SK-N-SH (cell line): Measurements from ENCODE around the gene RHBG. TPM values are rescaled to one million over a fixed set of nuclear protein-coding genes. Genes with fewer than 3 reads are reported as not detected.

ENCODE experiments used
- CTCF ChIA-PET: fragments of 300-600, 350-600 bp; formaldehyde crosslinking; extraction: SDS; loops from one replicate; lab custom pipeline; 2021; lab: Yijun Ruan, JAX
- POLR2A ChIA-PET: fragments of 350-600 bp; sonication (Branson Sonifier 250); formaldehyde crosslinking; extraction: SDS; loops from one replicate; lab custom pipeline; 2020; ENCODE audit warnings: antibody characterized with exemption, inconsistent platforms; lab: Yijun Ruan, JAX
- DNase-seq: peaks from one replicate; pipeline ENCODE4 v3.0.0; 2012
- H2AFZ ChIP-seq: fragments of 200-600 bp; sonication (generic); 2 replicates; pipeline ENCODE4 v1.8.1; 2016; ENCODE audit warnings: antibody characterized with exemption, mild to moderate bottlenecking, low read depth
- H3F3A ChIP-seq: fragments of 200-600 bp; sonication (generic); replicated peaks from 2 replicates; pipeline ENCODE3; 2016; ENCODE audit warnings: antibody characterized with exemption, mild to moderate bottlenecking; ENCODE audit not compliant: insufficient read depth
- H3K27ac ChIP-seq, 2 experiments: fragments of 200-500 bp in 1 of 2; fragments of 200-600 bp in 1 of 2; sonication (Bioruptor generic) in 1 of 2; sonication (generic), shearing (Covaris generic) in 1 of 2; 2 replicates each; pipeline versions ENCODE4 v1.5.1 to v1.6.1; 2014 to 2016; ENCODE audit warnings: low read depth in 2 of 2, inconsistent platforms in 1 of 2, low read length in 1 of 2, mild to moderate bottlenecking in 1 of 2, mixed read lengths in 1 of 2
- H3K27me3 ChIP-seq: fragments of 200-600 bp; sonication (generic), shearing (Covaris generic); 2 replicates; pipeline ENCODE4 v1.6.1; 2016; ENCODE audit warnings: mixed run types; ENCODE audit not compliant: insufficient read depth
- H3K36me3 ChIP-seq, 2 experiments: fragments of 200-500 bp in 1 of 2; fragments of 200-600 bp in 1 of 2; sonication (Bioruptor generic) in 1 of 2; sonication (generic) in 1 of 2; replicated peaks in 1 of 2; 2 replicates each; pipeline versions ENCODE3 to v1.5.1; 2014 to 2016; ENCODE audit warnings: low read length in 1 of 2, mild to moderate bottlenecking in 1 of 2; ENCODE audit not compliant: insufficient read depth in 2 of 2, control insufficient read depth in 1 of 2
- H3K4me1 ChIP-seq, 2 experiments: fragments of 200-500 bp in 1 of 2; fragments of 200-600 bp in 1 of 2; sonication (Bioruptor generic) in 1 of 2; sonication (generic), shearing (Covaris generic) in 1 of 2; 2 replicates each; pipeline versions ENCODE4 v1.5.1 to v1.6.1; 2014 to 2016; ENCODE audit warnings: low read depth in 1 of 2, low read length in 1 of 2, mixed run types in 1 of 2; ENCODE audit not compliant: insufficient read depth in 2 of 2, control insufficient read depth in 1 of 2
- H3K4me2 ChIP-seq: fragments of 200-600 bp; sonication (generic), shearing (Covaris generic); 2 replicates; pipeline ENCODE4 v1.6.1; 2017; ENCODE audit warnings: mixed run types
- H3K4me3 ChIP-seq, 2 experiments: fragments of 200-500 bp in 1 of 2; fragments of 200-600 bp in 1 of 2; sonication (Bioruptor generic) in 1 of 2; sonication (generic), shearing (Covaris generic) in 1 of 2; 2 replicates each; pipeline versions ENCODE4 v1.5.1 to v1.8.1; 2014 to 2016; ENCODE audit warnings: low read depth in 2 of 2, inconsistent platforms in 1 of 2, low read length in 1 of 2, mild to moderate bottlenecking in 1 of 2, mixed read lengths in 1 of 2, moderate library complexity in 1 of 2
- H3K79me2 ChIP-seq: fragments of 200-600 bp; sonication (generic); 2 replicates; pipeline ENCODE4 v1.8.1; 2017; ENCODE audit warnings: mild to moderate bottlenecking; ENCODE audit not compliant: insufficient read depth
- H3K9ac ChIP-seq: fragments of 200-600 bp; sonication (generic); 2 replicates; pipeline ENCODE4 v1.6.1; 2017; ENCODE audit warnings: mixed run types
- H3K9me2 ChIP-seq: fragments of 200-600 bp; sonication (generic); 2 replicates; pipeline ENCODE4 v1.6.1; 2017; ENCODE audit warnings: mixed run types
- H3K9me3 ChIP-seq: fragments of 200-600 bp; sonication (generic); 2 replicates; pipeline ENCODE4 v1.6.1; 2017; ENCODE audit warnings: mixed run types, mild to moderate bottlenecking, moderate library complexity
- H4K20me1 ChIP-seq: fragments of 200-600 bp; sonication (generic); 2 replicates; pipeline ENCODE4 v1.6.1; 2017; ENCODE audit warnings: mild to moderate bottlenecking, mixed run types; ENCODE audit not compliant: insufficient read depth
- GATA2 ChIP-seq: sonication (generic); formaldehyde crosslinking; IDR thresholded peaks from 2 replicates; pipeline ENCODE4 v1.5.0; 2020; ENCODE audit warnings: mild to moderate bottlenecking, missing genetic modification reagents
- MXI1 ChIP-seq: IDR thresholded peaks from 2 replicates; pipeline ENCODE4 v1.6.1; 2012; ENCODE audit warnings: mild to moderate bottlenecking, low read depth, low read length, improper control_type of control experiment
- RCOR1 ChIP-seq: fragments of 150-350 bp; IDR thresholded peaks from 2 replicates; pipeline ENCODE4 v1.6.1; 2017; ENCODE audit warnings: antibody characterized with exemption, low read length
- RXRA ChIP-seq: IDR thresholded peaks from 2 replicates; pipeline ENCODE4 v1.4.0; 2012; ENCODE audit warnings: low read depth, mild to moderate bottlenecking, borderline replicate concordance
- TCF12 ChIP-seq: IDR thresholded peaks from 2 replicates; pipeline ENCODE4 v1.4.0; 2012
- YY1 ChIP-seq: IDR thresholded peaks from 2 replicates; pipeline ENCODE4 v1.4.0; 2012; ENCODE audit warnings: low read depth, mild to moderate bottlenecking
- WGBS: methylation state at CpG from one replicate; pipeline ENCODE4 v1.1.6; 2017; ENCODE audit warnings: low lambda C conversion rate; 5-methylcytosine and 5-hydroxymethylcytosine counted together
- polyA plus RNA-seq, 3 experiments: library from polyadenylated mRNA; depleted of rRNA; stranded (reverse); fragments of >200 nt; gene quantifications; 2 replicates each; pipeline ENCODE4 v1.2.3, GENCODE V29; 2012
- TF ChIP-seq, protein P1 (sequence below): IDR thresholded peaks from 2 replicates; pipeline ENCODE4 v1.4.0; 2012; ENCODE audit warnings: low read depth, borderline replicate concordance
- TF ChIP-seq, protein P2 (sequence below): IDR thresholded peaks from 2 replicates; pipeline ENCODE4 v1.6.1; 2012; ENCODE audit warnings: mild to moderate bottlenecking, low read depth, low read length, moderate library complexity
- TF ChIP-seq, protein P3 (sequence below): fragments of 200-600 bp; sonication (generic); IDR thresholded peaks from 2 replicates; pipeline ENCODE4 v1.6.1; 2017; ENCODE audit warnings: antibody characterized with exemption, mild to moderate bottlenecking, moderate library complexity

RHBG gene
- polyA plus RNA-seq, 1 of the 3 experiments (the other 2 are of a cell fraction) = 0.18 TPM

DNA sequence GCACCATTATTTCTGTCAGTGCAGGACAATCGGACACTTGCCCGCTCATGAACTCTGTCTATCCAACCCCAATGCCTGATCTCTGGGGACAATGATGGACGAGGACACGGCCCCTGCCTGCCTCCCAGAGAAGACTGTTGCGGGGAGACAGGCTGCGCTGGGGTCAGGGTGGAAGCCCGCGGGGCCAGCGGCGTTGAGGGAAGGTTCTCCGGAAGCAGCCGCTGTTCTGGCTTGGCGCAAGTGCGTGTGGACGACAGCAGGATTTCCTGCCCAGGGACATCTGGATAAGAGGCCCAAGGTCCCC, 18.8 kb downstream of the RHBG start:
- H3F3A ChIP-seq = no peaks in the 10 kb centered on the region
- TF ChIP-seq RCOR1 (no peak), YY1 (no peak), MXI1 (no peak), TCF12 (no peak), RXRA (no peak), GATA2 (CRISPR knock-in tag) (no peak)
- TF ChIP-seq, protein P1, sequence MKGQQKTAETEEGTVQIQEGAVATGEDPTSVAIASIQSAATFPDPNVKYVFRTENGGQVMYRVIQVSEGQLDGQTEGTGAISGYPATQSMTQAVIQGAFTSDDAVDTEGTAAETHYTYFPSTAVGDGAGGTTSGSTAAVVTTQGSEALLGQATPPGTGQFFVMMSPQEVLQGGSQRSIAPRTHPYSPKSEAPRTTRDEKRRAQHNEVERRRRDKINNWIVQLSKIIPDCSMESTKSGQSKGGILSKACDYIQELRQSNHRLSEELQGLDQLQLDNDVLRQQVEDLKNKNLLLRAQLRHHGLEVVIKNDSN = no peak
- TF ChIP-seq, protein P2, sequence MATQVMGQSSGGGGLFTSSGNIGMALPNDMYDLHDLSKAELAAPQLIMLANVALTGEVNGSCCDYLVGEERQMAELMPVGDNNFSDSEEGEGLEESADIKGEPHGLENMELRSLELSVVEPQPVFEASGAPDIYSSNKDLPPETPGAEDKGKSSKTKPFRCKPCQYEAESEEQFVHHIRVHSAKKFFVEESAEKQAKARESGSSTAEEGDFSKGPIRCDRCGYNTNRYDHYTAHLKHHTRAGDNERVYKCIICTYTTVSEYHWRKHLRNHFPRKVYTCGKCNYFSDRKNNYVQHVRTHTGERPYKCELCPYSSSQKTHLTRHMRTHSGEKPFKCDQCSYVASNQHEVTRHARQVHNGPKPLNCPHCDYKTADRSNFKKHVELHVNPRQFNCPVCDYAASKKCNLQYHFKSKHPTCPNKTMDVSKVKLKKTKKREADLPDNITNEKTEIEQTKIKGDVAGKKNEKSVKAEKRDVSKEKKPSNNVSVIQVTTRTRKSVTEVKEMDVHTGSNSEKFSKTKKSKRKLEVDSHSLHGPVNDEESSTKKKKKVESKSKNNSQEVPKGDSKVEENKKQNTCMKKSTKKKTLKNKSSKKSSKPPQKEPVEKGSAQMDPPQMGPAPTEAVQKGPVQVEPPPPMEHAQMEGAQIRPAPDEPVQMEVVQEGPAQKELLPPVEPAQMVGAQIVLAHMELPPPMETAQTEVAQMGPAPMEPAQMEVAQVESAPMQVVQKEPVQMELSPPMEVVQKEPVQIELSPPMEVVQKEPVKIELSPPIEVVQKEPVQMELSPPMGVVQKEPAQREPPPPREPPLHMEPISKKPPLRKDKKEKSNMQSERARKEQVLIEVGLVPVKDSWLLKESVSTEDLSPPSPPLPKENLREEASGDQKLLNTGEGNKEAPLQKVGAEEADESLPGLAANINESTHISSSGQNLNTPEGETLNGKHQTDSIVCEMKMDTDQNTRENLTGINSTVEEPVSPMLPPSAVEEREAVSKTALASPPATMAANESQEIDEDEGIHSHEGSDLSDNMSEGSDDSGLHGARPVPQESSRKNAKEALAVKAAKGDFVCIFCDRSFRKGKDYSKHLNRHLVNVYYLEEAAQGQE = no peak
- TF ChIP-seq, protein P3, sequence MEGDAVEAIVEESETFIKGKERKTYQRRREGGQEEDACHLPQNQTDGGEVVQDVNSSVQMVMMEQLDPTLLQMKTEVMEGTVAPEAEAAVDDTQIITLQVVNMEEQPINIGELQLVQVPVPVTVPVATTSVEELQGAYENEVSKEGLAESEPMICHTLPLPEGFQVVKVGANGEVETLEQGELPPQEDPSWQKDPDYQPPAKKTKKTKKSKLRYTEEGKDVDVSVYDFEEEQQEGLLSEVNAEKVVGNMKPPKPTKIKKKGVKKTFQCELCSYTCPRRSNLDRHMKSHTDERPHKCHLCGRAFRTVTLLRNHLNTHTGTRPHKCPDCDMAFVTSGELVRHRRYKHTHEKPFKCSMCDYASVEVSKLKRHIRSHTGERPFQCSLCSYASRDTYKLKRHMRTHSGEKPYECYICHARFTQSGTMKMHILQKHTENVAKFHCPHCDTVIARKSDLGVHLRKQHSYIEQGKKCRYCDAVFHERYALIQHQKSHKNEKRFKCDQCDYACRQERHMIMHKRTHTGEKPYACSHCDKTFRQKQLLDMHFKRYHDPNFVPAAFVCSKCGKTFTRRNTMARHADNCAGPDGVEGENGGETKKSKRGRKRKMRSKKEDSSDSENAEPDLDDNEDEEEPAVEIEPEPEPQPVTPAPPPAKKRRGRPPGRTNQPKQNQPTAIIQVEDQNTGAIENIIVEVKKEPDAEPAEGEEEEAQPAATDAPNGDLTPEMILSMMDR = no peak
- POLR2A ChIA-PET = no interaction called here
- no peak overlapping the region for H3K27ac ChIP-seq
- H3K4me3 ChIP-seq = no peak overlapping the region
- no peaks in the 10 kb centered on the region for H3K79me2 ChIP-seq
- H3K36me3 ChIP-seq = no peaks in the 10 kb centered on the region
- peaks cover 0 to 9% of the 10 kb centered on the region in 2 experiments; a peak in 1 of 4 replicates for H3K4me1 ChIP-seq
- H3K9ac ChIP-seq = no peak overlapping the region
- no peaks in the 10 kb centered on the region; the same call in 1 of the 2 replicates for H3K27me3 ChIP-seq
- WGBS = 81% methylated on average over 9 of the region's 15 CpGs
- H2AFZ ChIP-seq = no peak overlapping the region
- H4K20me1 ChIP-seq = no peaks in the 10 kb centered on the region
- CTCF ChIA-PET = interaction anchor here (3.8 to 12.4 kb wide), 3 partner anchors 35 to 60 kb away, joined by 112 to 412 read pairs (median 391); no protein-coding TSS in a partner anchor
- no peaks in the 10 kb centered on the region for H3K9me3 ChIP-seq
- H3K4me2 ChIP-seq = no peak overlapping the region
- no peaks in the 10 kb centered on the region for H3K9me2 ChIP-seq
- DNase-seq = no peak
